GM19455 (cell line): Measurements from ENCODE around the gene MUC5B.
"Not testable (repeated sequence)": the region's sequence is repeated elsewhere in the genome, so short reads cannot be mapped to it uniquely, and the experiment has no call there.

ENCODE experiments used
- ATAC-seq: cut with Tn5 transposase; IDR thresholded peaks from one replicate; pipeline ENCODE4 v1.9.1; 2021; ENCODE audit not compliant: unreplicated experiment

Gene MUC5B

DNA sequence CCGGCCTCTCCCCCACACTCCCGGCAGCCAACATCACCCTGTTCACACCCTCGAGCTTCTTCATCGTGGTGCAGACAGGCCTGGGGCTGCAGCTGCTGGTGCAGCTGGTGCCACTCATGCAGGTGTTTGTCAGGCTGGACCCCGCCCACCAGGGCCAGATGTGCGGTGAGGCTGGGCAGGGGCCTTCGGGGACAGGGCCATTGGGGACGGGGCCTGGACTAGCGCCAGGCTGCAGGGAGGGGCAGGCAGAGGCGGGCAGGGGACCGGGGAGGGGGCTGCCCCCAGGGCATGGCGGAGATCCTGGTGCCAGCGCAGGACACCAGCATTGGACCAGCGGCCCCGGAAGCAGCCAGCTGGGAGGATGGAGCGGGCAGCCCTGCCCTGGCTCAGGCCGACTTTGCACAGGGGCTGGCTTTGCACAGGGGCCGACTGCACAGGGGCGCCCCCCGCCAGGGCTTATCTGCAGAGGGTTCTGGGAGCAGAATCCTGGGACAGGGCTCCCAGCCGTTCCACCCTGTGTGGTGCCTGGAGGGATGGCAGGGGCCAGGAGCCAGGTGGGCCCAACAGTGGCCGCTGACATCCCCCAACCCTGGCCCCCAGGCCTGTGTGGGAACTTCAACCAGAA lies 8.6 kb downstream of the MUC5B start:
- no peak for ATAC-seq

DNA sequence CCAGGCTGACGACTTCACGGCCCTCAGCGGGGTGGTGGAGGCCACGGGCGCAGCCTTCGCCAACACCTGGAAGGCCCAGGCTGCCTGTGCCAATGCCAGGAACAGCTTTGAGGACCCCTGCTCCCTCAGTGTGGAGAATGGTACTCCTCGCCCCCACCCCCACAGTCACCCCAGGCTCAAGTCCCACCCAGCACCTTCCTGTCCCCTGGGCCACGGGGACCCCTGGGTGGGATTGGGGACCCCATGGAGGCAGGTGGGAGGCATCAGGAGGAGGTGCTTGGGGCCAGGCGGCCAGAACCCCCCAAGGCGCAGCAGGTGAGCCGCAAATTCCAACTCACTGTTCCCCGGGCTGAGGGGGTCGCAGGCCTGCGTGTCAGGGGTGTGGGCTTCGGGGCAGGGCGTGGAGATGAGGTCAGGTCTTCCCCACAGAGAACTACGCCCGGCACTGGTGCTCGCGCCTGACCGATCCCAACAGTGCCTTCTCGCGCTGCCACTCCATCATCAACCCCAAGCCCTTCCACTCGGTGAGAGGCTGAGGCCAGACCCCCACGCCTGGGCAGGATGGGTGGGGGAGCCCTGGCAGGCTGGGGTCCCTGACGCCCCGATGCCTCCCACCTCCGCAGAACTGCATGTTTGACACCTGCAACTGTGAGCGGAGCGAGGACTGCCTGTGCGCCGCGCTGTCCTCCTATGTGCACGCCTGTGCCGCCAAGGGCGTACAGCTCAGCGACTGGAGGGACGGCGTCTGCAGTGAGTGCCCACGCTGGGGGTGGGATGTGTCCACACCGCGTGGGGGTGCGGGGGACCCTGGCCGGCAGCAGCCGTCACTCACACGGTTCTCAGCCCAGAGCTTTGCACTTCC lies 9.4 kb downstream of the MUC5B start:
- ATAC-seq = no peak

GRCh38 chr11:1232883-1233321 lies 10.0 kb downstream of the MUC5B start:
- no peak for ATAC-seq

- no peak for ATAC-seq
Measured at GRCh38 chr11:1233351-1234053, 10.6 kb downstream of the MUC5B start.

DNA sequence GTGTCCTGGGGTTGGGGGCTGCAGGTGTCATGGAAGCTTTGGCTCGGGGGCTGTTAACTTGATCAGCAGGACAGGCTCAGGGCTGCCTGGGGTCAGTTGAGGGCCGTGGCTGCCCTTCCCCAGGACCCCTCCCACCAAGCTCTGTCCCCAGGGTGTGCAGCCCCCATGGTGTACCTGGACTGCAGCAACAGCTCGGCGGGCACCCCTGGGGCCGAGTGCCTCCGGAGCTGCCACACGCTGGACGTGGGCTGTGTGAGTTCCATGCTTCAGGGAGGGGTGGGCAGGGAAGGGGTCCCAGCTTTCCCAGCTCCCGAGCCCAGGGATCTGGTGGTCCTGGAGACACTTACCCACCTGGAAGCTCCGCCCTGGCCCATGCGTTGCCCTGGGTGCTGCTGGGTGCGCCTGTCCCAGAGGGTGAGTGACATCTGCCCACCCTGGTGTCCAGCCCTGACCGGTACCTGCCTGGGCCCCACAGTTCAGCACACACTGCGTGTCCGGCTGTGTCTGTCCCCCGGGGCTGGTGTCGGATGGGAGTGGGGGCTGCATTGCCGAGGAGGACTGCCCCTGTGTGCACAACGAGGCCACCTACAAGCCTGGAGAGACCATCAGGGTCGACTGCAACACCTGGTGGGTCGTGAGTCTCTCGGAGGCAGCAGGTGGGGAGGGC lies 11.3 kb downstream of the MUC5B start:
- ATAC-seq = no peak

DNA sequence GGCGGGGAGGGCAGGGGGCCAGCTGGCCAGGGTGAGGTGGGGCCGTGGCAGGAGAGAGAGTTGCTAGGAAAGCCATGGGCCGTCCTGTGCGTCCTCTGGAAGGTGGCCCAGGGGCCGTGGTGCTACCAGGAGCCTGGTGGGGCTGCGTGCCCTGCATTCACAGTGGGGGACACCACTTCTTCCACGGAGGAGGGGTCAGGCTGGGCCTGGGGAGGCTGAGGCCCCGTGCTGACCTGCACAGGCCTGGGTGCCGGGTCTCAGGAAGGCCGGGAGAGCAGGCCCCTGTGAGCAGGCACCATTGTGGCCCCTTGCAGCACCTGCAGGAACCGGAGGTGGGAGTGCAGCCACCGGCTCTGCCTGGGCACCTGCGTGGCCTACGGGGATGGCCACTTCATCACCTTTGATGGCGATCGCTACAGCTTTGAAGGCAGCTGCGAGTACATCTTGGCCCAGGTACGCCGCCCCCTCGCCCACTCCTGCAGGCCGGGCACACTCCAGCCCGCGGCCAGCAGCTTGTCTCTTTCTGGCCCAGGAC lies 12.0 kb downstream of the MUC5B start:
- ATAC-seq = no peak

GRCh38 chr11:1235306-1235900 lies 12.5 kb downstream of the MUC5B start:
- no peak for ATAC-seq

DNA sequence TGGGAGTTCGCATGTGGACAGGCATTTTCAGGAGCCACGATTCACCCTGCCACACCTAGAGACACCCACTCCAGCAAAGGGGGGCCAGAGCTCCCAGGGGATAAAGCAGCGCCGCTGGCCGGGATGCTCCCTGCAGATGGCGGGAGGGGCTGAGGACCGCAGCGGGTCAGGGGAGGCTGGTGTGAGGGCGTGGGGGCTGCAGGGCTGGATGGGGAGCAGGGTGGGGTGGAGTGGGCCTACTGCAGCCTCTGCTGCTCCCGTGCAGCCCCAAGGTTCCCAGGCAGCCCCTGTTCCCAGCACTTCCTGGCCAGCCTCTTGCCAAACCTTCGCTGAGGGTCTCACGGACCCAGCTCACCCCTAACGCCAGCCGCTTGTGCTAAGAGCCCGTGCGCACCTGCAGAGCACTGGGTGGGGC lies 13.0 kb downstream of the MUC5B start:
- ATAC-seq = no peak

DNA sequence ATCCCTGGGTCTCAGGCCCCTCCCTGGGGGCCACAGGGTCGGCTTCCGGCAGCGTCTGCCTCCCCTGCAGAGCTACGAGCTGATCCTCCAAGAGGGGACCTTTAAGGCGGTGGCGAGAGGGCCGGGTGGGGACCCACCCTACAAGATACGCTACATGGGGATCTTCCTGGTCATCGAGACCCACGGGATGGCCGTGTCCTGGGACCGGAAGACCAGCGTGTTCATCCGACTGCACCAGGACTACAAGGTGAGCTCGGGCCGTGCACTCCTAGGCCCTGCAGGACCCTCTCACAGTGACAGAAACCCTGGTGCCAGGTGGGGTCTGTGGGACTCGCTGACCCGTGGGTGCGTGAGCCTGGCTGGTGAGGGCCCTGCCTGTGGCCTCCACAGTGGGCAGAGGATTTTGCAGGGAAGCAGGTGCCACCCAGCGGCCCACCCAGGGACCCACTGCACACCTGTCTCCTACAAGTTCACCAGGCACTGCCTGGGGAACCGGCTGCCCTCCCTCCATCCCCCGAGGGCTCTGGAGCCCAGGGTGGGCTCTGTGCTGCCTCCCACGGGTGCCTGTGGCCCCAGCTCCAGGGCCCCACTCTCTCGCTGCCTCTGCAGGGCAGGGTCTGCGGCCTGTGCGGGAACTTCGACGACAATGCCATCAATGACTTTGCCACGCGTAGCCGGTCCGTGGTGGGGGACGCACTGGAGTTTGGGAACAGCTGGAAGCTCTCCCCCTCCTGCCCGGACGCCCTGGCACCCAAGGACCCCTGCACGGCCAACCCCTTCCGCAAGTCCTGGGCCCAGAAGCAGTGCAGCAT lies 13.7 kb downstream of the MUC5B start:
- no peak for ATAC-seq

- ATAC-seq = no peak
Measured at GRCh38 chr11:1237128-1237580, 14.3 kb downstream of the MUC5B start.

DNA sequence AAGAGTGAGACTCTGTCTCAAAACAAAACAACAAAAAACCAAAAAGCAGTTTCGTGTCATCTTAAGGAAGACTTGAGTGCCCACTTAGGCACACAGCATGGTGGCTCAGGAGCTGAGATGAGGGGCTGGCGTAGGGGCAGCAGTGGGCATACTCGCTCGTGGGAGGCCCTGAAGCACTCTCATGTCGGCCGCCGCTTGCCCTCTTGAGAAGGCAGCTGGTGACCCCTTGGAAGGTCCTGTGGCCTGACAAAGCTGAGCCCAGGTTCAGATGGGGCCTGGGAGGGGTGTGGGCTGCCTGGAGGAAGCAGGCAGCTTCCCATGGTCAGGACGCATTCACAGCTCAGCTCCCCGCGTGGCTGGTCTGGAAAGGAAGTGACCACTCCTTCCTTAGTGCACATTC lies 15.0 kb downstream of the MUC5B start:
- no peak for ATAC-seq

DNA sequence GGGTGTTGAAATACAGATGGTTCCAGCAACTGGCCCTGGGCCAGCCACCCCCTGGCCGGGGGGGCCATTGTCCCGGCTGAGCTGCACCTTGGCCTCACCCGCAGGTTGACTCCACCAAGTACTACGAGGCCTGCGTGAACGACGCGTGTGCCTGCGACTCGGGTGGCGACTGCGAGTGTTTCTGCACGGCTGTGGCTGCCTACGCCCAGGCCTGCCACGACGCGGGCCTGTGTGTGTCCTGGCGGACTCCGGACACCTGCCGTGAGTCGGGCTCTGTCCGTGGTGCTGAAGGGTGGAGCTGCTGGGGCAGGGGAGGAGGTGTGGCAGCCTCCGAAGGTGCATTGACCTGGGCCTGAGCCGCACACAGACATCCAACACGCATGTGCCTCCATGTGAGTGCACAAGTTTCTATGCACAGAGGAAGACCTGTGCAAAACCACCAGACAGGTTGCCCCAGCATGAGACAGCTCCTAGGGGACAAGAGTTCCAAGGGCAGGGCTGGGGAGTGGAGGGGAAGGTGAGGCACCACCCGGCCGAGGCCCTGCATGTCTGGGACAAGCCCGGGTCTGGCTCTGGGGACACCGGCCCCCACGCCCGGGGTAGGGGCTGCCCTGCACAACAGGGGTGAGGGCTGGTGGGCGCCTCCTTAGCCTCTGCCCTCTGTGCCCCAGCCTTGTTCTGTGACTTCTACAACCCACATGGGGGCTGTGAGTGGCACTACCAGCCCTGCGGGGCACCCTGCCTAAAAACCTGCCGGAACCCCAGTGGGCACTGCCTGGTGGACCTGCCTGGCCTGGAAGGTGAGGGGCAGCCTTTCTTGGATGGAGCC lies 16.1 kb downstream of the MUC5B start:
- ATAC-seq = no peak

GRCh38 chr11:1239596-1240205 lies 16.8 kb downstream of the MUC5B start:
- ATAC-seq = no peak

- ATAC-seq = no peak
Measured at GRCh38 chr11:1240771-1241170, 17.9 kb downstream of the MUC5B start.

DNA sequence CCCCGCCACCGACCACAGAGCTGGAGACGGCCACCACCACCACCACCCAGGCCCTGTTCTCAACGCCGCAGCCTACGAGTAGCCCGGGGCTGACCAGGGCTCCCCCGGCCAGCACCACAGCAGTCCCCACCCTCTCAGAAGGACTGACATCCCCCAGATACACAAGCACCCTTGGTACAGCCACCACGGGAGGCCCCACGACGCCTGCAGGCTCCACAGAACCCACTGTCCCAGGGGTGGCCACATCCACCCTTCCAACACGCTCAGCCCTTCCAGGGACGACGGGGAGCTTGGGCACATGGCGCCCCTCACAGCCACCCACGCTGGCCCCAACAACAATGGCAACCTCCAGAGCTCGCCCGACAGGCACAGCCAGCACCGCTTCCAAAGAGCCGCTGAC lies 18.8 kb downstream of the MUC5B start:
- no peak for ATAC-seq

DNA sequence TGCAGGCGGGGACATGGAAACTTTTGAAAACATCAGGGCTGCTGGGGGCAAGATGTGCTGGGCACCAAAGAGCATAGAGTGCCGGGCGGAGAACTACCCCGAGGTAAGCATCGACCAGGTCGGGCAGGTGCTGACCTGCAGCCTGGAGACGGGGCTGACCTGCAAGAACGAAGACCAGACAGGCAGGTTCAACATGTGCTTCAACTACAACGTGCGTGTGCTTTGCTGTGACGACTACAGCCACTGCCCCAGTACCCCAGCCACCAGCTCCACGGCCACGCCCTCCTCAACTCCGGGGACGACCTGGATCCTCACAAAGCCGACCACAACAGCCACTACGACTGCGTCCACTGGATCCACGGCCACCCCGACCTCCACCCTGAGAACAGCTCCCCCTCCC lies 19.4 kb downstream of the MUC5B start:
- no peak for ATAC-seq

DNA sequence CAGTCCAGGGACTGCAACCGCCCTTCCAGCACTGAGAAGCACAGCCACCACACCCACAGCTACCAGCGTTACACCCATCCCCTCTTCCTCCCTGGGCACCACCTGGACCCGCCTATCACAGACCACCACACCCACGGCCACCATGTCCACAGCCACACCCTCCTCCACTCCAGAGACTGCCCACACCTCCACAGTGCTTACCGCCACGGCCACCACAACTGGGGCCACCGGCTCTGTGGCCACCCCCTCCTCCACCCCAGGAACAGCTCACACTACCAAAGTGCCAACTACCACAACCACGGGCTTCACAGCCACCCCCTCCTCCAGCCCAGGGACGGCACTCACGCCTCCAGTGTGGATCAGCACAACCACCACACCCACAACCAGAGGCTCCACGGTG lies 19.9 kb downstream of the MUC5B start:
- ATAC-seq = not testable (repeated sequence)

DNA sequence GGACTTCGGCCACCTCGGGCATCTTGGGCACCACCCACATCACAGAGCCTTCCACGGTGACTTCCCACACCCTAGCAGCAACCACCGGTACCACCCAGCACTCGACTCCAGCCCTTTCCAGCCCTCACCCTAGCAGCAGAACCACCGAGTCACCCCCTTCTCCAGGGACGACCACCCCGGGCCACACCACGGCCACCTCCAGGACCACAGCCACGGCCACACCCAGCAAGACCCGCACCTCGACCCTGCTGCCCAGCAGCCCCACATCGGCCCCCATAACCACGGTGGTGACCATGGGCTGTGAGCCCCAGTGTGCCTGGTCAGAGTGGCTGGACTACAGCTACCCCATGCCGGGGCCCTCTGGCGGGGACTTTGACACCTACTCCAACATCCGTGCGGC lies 20.7 kb downstream of the MUC5B start:
- not testable (repeated sequence) for ATAC-seq
